PFSK-1 (cell line): ENCODE results near the gene TBCE.

Experiments used
- POLR2AphosphoS5 ChIP-seq: IDR thresholded peaks from 2 replicates; pipeline ENCODE4 v1.6.1; 2012; ENCODE audit warnings: low read depth, mild to moderate bottlenecking, control low read depth, low read length, moderate library complexity
- REST ChIP-seq, 2 experiments: IDR thresholded peaks; 2 replicates each; pipeline versions ENCODE4 v1.6.1 to v1.8.0; 2011 to 2012; ENCODE audit warnings: low read depth in 2 of 2, low read length in 2 of 2, control low read depth in 1 of 2, inconsistent platforms in 1 of 2, mild to moderate bottlenecking in 1 of 2, moderate library complexity in 1 of 2; ENCODE audit not compliant: insufficient read depth in 1 of 2
- SIN3A ChIP-seq: IDR thresholded peaks from 2 replicates; pipeline ENCODE4 v1.6.1; 2012; ENCODE audit warnings: mild to moderate bottlenecking, low read length, moderate library complexity, borderline replicate concordance; ENCODE audit not compliant: insufficient read depth
- TAF1 ChIP-seq: IDR thresholded peaks from 2 replicates; pipeline ENCODE4 v1.6.1; 2012; ENCODE audit warnings: low read length, control low read depth, borderline replicate concordance; ENCODE audit not compliant: insufficient read depth

- TF ChIP-seq REST (IDR thresholded peaks at IDR 0.05; ENCODE audit: insufficient read depth in 1 of 2, low read depth in 2 of 2, low read length in 2 of 2) (no peak), POLR2AphosphoS5 (no peak), TAF1 (no peak), SIN3A (no peak)
Observed at GRCh38 chr1:235336903-235337302, 30.3 kb upstream of the TBCE start.
